Lung (tissue), 12 donors: ENCODE results near the gene DISC1. TPM values are rescaled to one million over a fixed set of nuclear protein-coding genes. Genes with fewer than 3 reads are reported as not detected.
"Not testable (repeated sequence)": the region's sequence is repeated elsewhere in the genome, so short reads cannot be mapped to it uniquely, and the experiment has no call there.

ENCODE experiments used
- ATAC-seq: fragments of 200-7000 bp; cut with Tn5 transposase; one replicate; pipeline ENCODE4 v1.9.1; 2020; ENCODE audit warnings: moderate number of reproducible peaks; ENCODE audit not compliant: insufficient read depth, low FRiP score
- DNase-seq, 3 donors: peaks; one replicate each; pipeline ENCODE4 v3.0.0-alpha.2; 2013 to 2017
- H3K27ac ChIP-seq, 2 donors: one replicate each; pipeline ENCODE4 v1.5.1; 2013; ENCODE audit warnings: mild to moderate bottlenecking in 2 of 2, moderate library complexity in 2 of 2, control low read depth in 1 of 2, inconsistent platforms in 1 of 2, low read depth in 1 of 2, low read length in 1 of 2
- H3K27me3 ChIP-seq, 3 donors: one replicate each; pipeline ENCODE4 v1.5.1; 2013; ENCODE audit warnings: low read length in 2 of 3; ENCODE audit not compliant: control insufficient read depth in 3 of 3, insufficient read depth in 3 of 3
- H3K36me3 ChIP-seq, 4 donors: one replicate each; pipeline ENCODE4 v1.5.1; 2013; ENCODE audit warnings: low read length in 4 of 4, mild to moderate bottlenecking in 1 of 4, moderate library complexity in 1 of 4; ENCODE audit not compliant: control insufficient read depth in 4 of 4, insufficient read depth in 4 of 4
- H3K4me1 ChIP-seq, 5 donors: one replicate each; pipeline ENCODE4 v1.5.1; 2013; ENCODE audit warnings: low read length in 5 of 5, mild to moderate bottlenecking in 2 of 5, moderate library complexity in 1 of 5; ENCODE audit not compliant: control insufficient read depth in 5 of 5, insufficient read depth in 5 of 5
- H3K4me3 ChIP-seq: one replicate; pipeline ENCODE4 v1.5.1; 2013; ENCODE audit warnings: mild to moderate bottlenecking, control low read depth, moderate library complexity
- H3K9ac ChIP-seq, 2 donors: one replicate each; pipeline ENCODE4 v1.5.1; 2013; ENCODE audit warnings: low read length in 2 of 2, control low read depth in 1 of 2; ENCODE audit not compliant: insufficient read depth in 1 of 2
- H3K9me3 ChIP-seq, 4 donors: one replicate each; pipeline ENCODE4 v1.5.1; 2013; ENCODE audit warnings: low read length in 3 of 4, mild to moderate bottlenecking in 1 of 4, moderate library complexity in 1 of 4; ENCODE audit not compliant: control insufficient read depth in 4 of 4, insufficient read depth in 3 of 4
- CTCF ChIP-seq: IDR thresholded peaks from 2 replicates; pipeline ENCODE4 v1.5.1; 2012; ENCODE audit warnings: mild to moderate bottlenecking; ENCODE audit errors: control extremely low read depth, extremely low read depth
- WGBS, 2 donors: extraction: QIAGEN DNeasy Blood & Tissue Kit; methylation state at CpG; one replicate each; pipeline ENCODE4 v1.1.7; 2013; 5-methylcytosine and 5-hydroxymethylcytosine counted together
- polyA plus RNA-seq, 2 donors: library from polyadenylated mRNA; stranded (reverse); fragments of 200-250 nt; gene quantifications; one replicate each; pipeline ENCODE4 v1.2.1, GENCODE V29; 2013
- total RNA-seq, 2 donors: library from RNA; depleted of rRNA in 1 of 2; stranded (reverse); fragments of >200 nt in 1 of 2; gene quantifications; one replicate each; pipeline ENCODE4 v1.2.1, GENCODE V29; 2014 to 2021
- donor health status: control.
- donor health status: control.
- donor health status: Bipolar disorder and iron deficiency.
- donor health status: healthy.
- donor health status: DM: yes; HTN: yes; CAD: no.

The DISC1 gene
- total and polyA plus RNA-seq, 4 donors: 0.98 to 32.9 (median 6.1) TPM

GRCh38 chr1:231781892-231782291, 155.3 kb downstream of the DISC1 start:
- DNase-seq: peak in 1 of 3 donors; percentile 28
- Histone ChIP-seq H3K36me3 (no peaks in the 10 kb centered on the region), H3K4me3 (no peak overlapping the region), H3K9ac (no peak overlapping the region), H3K27ac (peak overlapping the region in 1 of 2 donors; percentile 62), H3K27me3 (no peaks in the 10 kb centered on the region), H3K4me1 (peaks cover 0 to 11% (median 4%) of the 10 kb centered on the region in 5 donors), H3K9me3 (no peaks in the 10 kb centered on the region)
- no peak for ATAC-seq
- WGBS, 2 donors: 18 to 26% methylated on average over 2 of the region's 2 CpGs
- no peak for TF ChIP-seq CTCF

DNA sequence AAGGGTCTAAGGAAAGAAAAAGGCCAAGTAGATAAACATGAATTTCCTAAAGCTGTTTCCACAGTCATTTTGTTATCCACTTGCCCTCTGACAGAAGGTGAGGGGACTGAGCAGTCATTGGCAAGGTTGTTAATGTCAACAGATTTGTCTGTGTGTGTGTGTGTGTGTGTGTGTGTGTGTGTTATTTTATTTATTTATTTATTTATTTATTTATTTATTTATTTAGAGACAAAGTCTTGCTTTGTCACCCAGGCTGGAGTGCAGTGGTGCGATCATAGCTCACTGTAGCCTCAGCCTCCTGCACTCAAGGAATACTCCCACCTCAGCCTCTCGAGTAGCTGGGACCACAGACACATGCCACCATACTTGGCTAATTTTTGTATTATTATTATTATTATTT, 158.5 kb downstream of the DISC1 start:
- H3K9ac ChIP-seq, H3K27ac ChIP-seq, ATAC-seq: not testable (repeated sequence)

DNA sequence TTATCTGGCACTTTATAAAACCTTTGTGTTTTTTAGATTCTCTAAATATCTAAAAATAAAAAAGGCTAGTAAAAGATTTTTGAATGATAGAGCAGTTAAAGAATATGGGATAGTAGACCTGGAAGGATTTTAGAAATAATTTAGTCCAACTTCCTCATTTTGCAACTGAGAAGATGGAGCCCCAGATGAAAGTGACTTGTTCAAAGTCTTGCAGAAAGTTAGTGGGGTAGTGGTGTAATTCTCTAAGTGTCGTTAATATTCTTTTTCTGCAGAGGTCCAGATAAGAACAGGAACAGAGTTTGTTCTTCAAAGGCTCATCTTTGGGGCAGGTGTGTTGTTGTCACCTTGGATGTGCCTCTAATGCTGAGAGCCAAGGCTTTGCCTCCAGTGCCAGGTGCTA, 159.5 kb downstream of the DISC1 start:
- TF ChIP-seq CTCF: no peak
- H3K36me3 ChIP-seq: no peaks in the 10 kb centered on the region
- H3K4me1 ChIP-seq: peaks cover 0 to 7% (median 0%) of the 10 kb centered on the region in 5 donors
- H3K9me3 ChIP-seq: no peaks in the 10 kb centered on the region
- no peaks in the 10 kb centered on the region for H3K27me3 ChIP-seq
- H3K9ac ChIP-seq: no peak overlapping the region
- WGBS, 2 donors: 52 to 69% methylated on average over 1 of the region's 1 CpG
- no peak overlapping the region for H3K4me3 ChIP-seq
- ATAC-seq (no peak), DNase-seq (no peak)
- no peak overlapping the region for H3K27ac ChIP-seq

More for the DNA sequence above, 158.5 kb downstream of the DISC1 start:
- WGBS, 2 donors: 95 to 97% methylated on average over 2 of the region's 2 CpGs
- DNase-seq, H3K9me3 ChIP-seq, H3K27me3 ChIP-seq, H3K4me1 ChIP-seq, H3K4me3 ChIP-seq, H3K36me3 ChIP-seq: not testable (repeated sequence)

GRCh38 chr1:231792634-231793033, 166.0 kb downstream of the DISC1 start:
- WGBS, 2 donors: 71 to 85% methylated on average over 2 of the region's 2 CpGs
- no peak overlapping the region for H3K27ac ChIP-seq
- H3K36me3 ChIP-seq: no peaks in the 10 kb centered on the region
- no peak for TF ChIP-seq CTCF
- H3K27me3 ChIP-seq: no peaks in the 10 kb centered on the region
- no peak for DNase-seq
- H3K4me1 ChIP-seq: peaks cover 0 to 7% (median 0%) of the 10 kb centered on the region in 5 donors
- no peaks in the 10 kb centered on the region for H3K9me3 ChIP-seq
- no peak overlapping the region for H3K9ac ChIP-seq
- H3K4me3 ChIP-seq: no peak overlapping the region
- ATAC-seq: no peak
